Memory B cell (primary cell): Measurements from ENCODE around the gene KCND2.

Source experiments
- ATAC-seq: fragments of 150-1000 bp; cut with Tn5 transposase; 2 replicates; pipeline ENCODE4 v1.10.0; 2021; ENCODE audit warnings: low read depth, mild to moderate bottlenecking, moderate library complexity
- DNase-seq, 2 donors: peaks; one replicate each; pipeline ENCODE4 v3.0.0; 2022; ENCODE audit warnings: low spot score in 2 of 2
- H3K27ac Mint-ChIP-seq: one replicate; pipeline ENCODE4 v1.8.0; 2022; ENCODE audit warnings: mild to moderate bottlenecking, moderate library complexity, mixed read lengths
- H3K27me3 Mint-ChIP-seq: one replicate; pipeline ENCODE4 v1.8.0; 2022; ENCODE audit warnings: mixed read lengths
- H3K36me3 Mint-ChIP-seq: one replicate; pipeline ENCODE4 v1.8.0; 2022; ENCODE audit warnings: mild to moderate bottlenecking, mixed read lengths
- H3K4me1 Mint-ChIP-seq: one replicate; pipeline ENCODE4 v1.8.0; 2022; ENCODE audit warnings: mixed read lengths
- H3K4me3 Mint-ChIP-seq: one replicate; pipeline ENCODE4 v1.8.0; 2022; ENCODE audit warnings: mild to moderate bottlenecking, moderate library complexity, mixed read lengths
- H3K9me3 Mint-ChIP-seq: one replicate; pipeline ENCODE4 v1.8.0; 2022; ENCODE audit warnings: mixed read lengths

KCND2 gene

DNA sequence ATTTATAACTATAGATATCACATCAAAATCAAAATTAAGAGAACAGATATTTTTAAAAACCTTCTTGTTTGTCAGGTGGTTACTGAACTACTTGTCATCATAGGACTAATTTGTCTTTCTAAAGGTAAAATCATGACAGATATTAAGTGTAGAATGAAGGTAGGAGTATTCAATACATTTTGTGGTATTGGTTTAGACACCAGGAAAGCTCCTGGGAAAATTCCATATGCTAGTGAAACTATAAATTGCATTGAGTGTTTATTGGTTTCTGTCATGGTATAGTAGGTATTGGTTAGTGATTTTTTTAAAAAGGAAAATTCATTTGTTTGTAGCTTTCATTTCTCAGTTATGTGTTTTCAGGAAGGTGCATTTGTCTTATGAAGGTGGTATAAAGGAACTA lies 132.7 kb downstream of the KCND2 start:
- H3K9me3 Mint-ChIP-seq, result peaks cover 6% of the 10 kb centered on the region
- H3K36me3 Mint-ChIP-seq, result no peaks in the 10 kb centered on the region
- H3K27ac Mint-ChIP-seq, result no peak overlapping the region
- no peaks in the 10 kb centered on the region for H3K4me1 Mint-ChIP-seq
- no peak overlapping the region for H3K4me3 Mint-ChIP-seq
- ATAC-seq, result no peak
- H3K27me3 Mint-ChIP-seq, result no peaks in the 10 kb centered on the region
- no peak for DNase-seq

DNA sequence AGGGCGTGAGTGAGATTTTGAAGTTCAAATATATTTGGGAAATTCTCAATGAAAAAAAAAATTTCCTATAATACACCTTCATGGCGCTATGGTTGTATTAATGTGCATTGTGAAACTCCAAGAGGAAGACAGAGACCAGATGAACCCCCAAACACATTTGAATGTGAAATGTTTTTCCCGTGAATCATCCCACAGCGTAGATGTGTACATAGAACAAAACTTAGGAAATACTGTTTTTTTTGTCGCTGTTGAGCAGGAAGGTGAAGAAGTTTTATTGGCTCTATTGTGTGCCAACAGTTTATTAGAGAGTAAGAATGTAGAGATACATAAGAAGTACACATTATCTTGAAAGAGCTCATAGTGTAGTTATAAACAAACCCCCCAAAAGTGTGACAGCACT lies 134.0 kb downstream of the KCND2 start:
- Mint-ChIP-seq H3K27ac (no peak overlapping the region), H3K4me1 (no peaks in the 10 kb centered on the region), H3K4me3 (no peak overlapping the region), H3K36me3 (no peaks in the 10 kb centered on the region), H3K9me3 (peaks cover 6% of the 10 kb centered on the region), H3K27me3 (no peaks in the 10 kb centered on the region)
- DNase-seq (no peak), ATAC-seq (no peak)

DNA sequence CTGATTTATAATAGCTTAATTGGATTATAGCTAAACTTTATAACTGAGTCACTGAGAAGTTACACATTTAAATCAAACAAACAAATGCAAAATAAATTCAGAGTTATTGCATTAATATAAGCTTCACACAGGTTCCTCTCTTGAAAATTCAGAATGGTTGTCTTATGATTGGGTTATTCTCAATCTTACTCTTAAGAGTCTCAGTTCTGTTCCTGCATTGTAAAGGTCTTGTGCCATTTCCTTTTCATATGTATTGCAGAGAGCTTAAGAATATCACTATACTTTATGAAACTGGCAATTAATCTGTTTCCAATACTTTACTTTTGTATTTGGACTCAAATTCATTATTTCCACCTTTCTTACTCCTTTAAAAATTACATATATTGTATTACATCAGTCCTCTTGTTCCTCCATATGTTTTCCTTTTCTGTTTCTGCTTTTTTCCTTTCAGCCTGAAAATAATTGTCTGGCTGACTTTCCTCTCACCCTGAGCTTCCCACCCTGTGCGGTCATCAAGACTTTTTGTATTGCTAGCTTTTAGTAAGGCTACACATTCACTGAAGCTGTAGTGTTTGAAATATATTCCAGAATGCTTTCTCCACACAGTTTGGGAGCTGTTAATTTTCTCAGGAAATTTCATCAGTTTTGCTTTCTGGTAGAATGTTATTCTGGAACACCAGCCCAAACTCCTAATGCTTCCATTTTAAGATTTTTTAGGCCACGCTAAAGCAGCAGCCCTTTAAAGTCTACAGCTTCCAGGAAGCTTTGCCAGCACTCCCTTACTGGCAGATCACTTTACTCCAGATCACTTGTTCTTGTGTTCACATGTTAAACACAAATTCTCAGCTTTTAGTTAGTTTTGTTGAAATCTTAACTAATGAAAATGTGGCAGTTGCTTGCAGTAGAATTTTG lies 139.4 kb downstream of the KCND2 start:
- Mint-ChIP-seq H3K27ac (no peak overlapping the region), H3K4me3 (no peak overlapping the region), H3K27me3 (no peaks in the 10 kb centered on the region), H3K36me3 (no peaks in the 10 kb centered on the region), H3K4me1 (no peaks in the 10 kb centered on the region), H3K9me3 (peaks cover 5% of the 10 kb centered on the region)
- no peak for ATAC-seq
- DNase-seq, result no peak

DNA sequence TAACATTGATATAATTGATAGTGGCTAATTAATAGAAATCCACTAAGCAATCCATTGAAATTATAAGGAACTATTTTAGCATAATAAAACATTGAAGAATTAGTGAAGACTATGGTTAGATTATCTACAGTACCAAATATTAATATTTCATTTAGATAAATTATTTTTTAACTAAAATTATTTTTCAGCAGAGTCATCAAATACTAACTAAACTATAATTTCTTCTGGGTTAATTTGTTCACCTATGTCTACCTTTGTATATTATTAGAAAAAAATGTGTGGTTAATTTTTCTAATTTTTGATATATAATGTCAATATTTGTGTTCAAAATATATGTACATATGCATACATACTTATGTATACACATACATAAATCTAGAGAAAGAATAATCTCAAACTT lies 140.2 kb downstream of the KCND2 start:
- H3K4me1 Mint-ChIP-seq, result no peaks in the 10 kb centered on the region
- no peak for DNase-seq
- no peak for ATAC-seq
- H3K27me3 Mint-ChIP-seq, result no peaks in the 10 kb centered on the region
- H3K9me3 Mint-ChIP-seq, result no peaks in the 10 kb centered on the region
- no peak overlapping the region for H3K4me3 Mint-ChIP-seq
- H3K27ac Mint-ChIP-seq, result no peak overlapping the region
- H3K36me3 Mint-ChIP-seq, result no peaks in the 10 kb centered on the region

DNA sequence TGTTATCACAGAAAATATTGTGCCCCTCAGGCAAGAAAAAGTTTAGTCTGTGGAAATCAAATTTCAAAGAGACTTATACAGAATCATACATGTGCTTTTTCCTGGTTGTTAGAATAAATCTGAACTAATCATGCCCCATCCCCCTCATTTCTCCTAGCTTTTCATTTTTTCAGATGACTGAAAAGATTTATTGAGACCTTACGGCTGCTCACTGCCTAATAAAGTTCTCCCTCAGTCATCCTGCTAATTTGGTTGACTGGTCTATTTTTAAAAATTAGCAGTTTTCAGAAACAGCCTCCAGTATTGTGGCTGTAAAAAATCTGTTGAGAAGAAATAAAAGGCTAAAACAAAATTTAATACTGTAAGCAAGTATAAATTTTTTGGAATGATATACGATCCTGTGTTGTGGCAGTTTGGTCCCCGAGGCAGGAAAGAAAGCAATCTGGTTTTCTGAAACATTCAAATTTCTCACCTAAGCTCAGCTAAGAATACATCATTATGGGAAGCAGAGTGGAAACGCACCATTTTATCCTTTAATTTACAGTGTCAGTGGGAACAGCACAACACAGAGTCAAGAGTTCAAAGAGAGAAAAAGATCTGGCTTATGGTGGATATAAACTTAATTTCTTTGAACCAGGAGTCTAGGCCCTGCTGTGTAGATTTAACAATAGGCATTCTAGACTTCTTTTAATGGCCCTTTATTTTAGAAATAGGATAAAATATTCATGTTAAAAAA lies 144.4 kb downstream of the KCND2 start:
- DNase-seq, result no peak
- H3K36me3 Mint-ChIP-seq, result no peaks in the 10 kb centered on the region
- no peaks in the 10 kb centered on the region for H3K4me1 Mint-ChIP-seq
- H3K27ac Mint-ChIP-seq, result no peak overlapping the region
- no peak overlapping the region for H3K4me3 Mint-ChIP-seq
- no peaks in the 10 kb centered on the region for H3K9me3 Mint-ChIP-seq
- H3K27me3 Mint-ChIP-seq, result no peaks in the 10 kb centered on the region
- ATAC-seq, result no peak

DNA sequence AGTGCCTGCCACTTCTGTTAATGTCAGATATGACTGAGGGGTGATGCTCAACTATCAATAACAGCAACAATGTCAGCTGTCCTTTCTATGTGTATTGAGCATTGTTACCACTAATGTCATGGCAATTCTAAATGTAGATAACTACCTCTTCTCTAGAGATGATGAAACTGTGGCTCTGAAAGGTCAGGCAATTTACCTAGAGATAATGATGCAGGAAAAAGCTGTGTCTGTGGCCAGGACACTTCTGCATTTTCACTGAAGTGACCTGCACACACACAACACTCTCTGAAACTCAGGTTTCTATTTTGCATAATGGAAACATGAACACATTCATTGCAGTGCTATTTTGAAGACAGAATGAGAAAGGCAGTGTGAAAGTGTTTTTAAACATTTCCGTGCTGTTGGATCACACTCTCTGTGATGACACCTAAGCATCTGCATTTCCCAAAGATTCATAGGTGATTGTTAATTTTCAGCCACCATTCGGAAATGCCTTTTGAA lies 148.2 kb downstream of the KCND2 start:
- Mint-ChIP-seq H3K4me3 (no peak overlapping the region), H3K9me3 (no peaks in the 10 kb centered on the region), H3K27me3 (no peaks in the 10 kb centered on the region), H3K4me1 (no peaks in the 10 kb centered on the region), H3K36me3 (no peaks in the 10 kb centered on the region), H3K27ac (no peak overlapping the region)
- no peak for ATAC-seq
- DNase-seq, result no peak

DNA sequence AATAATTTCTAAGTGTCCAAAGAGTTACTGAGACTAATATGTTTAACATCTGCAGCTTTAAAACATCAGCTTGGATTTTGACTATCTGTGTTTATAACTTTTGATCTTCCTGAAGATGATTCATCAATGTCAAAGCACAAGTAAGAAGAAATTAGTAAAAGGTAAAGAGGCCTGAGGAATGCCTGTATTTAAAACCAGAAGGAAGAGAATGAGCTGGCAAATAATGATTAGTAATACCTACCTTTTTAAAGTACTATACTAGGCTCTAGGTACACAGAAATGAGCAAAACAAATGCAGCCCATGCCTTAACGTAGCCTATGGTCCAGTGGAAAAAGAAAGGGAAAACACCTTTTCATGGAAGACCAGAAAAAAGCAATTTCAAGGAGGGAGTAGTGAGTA lies 158.0 kb downstream of the KCND2 start:
- Mint-ChIP-seq H3K9me3 (peaks cover 3% of the 10 kb centered on the region), H3K36me3 (no peaks in the 10 kb centered on the region), H3K4me1 (no peaks in the 10 kb centered on the region), H3K4me3 (no peak overlapping the region), H3K27ac (no peak overlapping the region), H3K27me3 (no peaks in the 10 kb centered on the region)
- ATAC-seq, result no peak
- no peak for DNase-seq

DNA sequence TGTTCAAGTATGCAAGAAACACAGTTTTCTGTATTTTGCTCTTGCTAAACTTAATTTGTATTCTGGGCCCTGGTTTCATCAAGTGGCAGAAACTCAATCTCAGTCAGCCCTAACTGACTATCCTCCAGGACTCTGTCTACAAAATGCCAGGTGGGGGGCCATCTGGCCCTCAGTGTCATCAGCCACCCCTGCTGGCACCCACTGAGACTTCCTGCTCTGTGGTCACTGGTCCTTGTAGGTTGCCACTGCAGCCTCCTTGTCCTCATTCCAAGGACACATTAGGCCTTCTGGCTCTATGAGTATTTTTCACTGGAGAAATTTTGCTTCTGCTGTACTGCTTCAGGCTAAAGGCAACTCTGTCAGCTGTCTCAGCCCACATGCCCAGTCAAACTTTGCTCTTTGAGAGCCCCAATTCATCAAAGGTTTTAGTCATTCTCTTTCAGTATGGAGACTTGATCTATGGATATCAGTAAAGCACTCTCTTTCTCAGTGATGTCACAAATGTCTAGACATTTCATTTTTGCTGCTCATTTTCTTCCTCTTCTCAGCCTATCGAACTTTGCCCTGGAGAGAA lies 163.6 kb downstream of the KCND2 start:
- peaks cover 3% of the 10 kb centered on the region for H3K9me3 Mint-ChIP-seq
- H3K27me3 Mint-ChIP-seq, result no peaks in the 10 kb centered on the region
- H3K36me3 Mint-ChIP-seq, result no peaks in the 10 kb centered on the region
- ATAC-seq (no peak), DNase-seq (no peak)
- H3K4me3 Mint-ChIP-seq, result no peak overlapping the region
- no peaks in the 10 kb centered on the region for H3K4me1 Mint-ChIP-seq
- no peak overlapping the region for H3K27ac Mint-ChIP-seq

DNA sequence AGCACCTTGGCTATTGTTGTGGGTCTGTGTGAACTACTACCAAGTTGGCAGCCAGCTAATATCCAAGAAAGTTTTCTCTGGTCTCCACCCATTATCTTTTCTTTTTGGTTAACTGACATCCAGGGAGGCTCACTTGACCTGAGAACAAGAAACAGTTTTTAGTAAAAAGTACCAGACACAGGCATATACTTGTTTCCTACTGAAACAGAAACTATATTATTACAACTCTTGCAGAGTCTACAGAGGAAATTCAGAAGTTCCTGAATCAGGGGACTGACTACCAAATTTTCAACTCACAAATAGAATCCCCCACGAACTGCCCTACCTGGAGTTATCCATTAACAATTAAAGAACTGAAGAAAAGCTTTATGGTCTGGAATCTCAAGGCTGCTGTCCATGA lies 168.9 kb downstream of the KCND2 start:
- Mint-ChIP-seq H3K27me3 (no peaks in the 10 kb centered on the region), H3K36me3 (no peaks in the 10 kb centered on the region), H3K4me3 (no peak overlapping the region), H3K4me1 (no peaks in the 10 kb centered on the region), H3K9me3 (peaks cover 1% of the 10 kb centered on the region), H3K27ac (no peak overlapping the region)
- DNase-seq, result no peak
- ATAC-seq, result no peak

DNA sequence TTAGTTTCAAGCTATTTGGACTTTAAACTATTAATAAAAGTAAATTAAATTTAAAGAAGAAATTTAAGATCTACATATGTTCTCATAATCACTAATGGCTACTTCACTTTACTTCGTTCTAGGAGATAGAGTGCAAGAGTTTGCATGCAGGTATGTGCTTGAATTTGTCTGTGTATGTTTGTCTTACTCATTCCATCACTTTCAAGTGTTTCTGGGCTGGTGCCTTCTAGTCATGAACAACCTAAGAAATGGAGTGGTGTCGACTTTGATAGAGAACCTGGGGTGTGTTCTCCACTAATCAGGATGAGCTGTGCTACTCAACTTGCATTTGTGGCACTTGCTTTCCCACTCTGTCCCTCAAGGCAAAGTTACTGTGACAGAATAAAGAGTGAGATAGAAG lies 169.9 kb downstream of the KCND2 start:
- Mint-ChIP-seq H3K36me3 (no peaks in the 10 kb centered on the region), H3K27me3 (no peaks in the 10 kb centered on the region), H3K4me1 (no peaks in the 10 kb centered on the region), H3K9me3 (peaks cover 1% of the 10 kb centered on the region), H3K27ac (no peak overlapping the region), H3K4me3 (no peak overlapping the region)
- no peak for ATAC-seq
- no peak for DNase-seq

DNA sequence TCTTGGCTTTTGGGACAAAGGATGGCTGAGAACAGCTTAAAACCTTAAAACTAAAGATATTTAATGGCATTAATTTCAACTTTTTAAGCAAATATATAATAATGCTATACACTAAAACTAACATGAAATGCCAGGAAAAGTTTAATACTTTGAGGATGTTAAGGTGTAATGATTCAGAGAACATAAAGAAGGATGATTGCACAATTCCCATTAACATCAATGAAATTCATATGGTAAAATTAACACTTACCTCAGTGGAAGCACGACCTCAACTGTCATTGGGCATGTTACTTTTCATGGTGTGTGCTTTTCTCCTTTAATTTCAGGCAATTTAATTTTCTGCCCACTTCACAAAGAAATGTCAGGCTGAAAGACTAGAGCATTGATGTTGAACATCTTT lies 171.7 kb downstream of the KCND2 start:
- H3K9me3 Mint-ChIP-seq, result no peaks in the 10 kb centered on the region
- no peaks in the 10 kb centered on the region for H3K36me3 Mint-ChIP-seq
- no peak overlapping the region for H3K4me3 Mint-ChIP-seq
- H3K4me1 Mint-ChIP-seq, result no peaks in the 10 kb centered on the region
- DNase-seq (no peak), ATAC-seq (no peak)
- H3K27me3 Mint-ChIP-seq, result no peaks in the 10 kb centered on the region
- no peak overlapping the region for H3K27ac Mint-ChIP-seq

DNA sequence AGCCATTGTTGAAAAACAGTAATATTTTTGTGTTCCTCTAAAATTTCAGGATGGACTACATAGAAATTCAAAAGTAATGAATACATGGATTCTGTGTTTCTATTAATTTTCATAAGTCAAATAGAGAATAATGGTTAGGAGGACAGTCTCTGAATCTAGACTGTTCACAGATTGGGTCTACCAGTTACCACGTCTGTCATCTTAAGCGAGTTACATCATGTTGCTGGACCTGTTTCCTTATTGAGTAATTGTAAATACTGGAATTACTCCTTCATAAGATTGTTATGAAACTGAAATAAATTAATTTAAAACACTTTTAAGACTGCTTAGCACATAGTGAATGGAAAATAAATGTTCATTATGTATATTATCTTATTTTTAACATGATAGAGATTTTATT lies 172.3 kb downstream of the KCND2 start:
- no peak for DNase-seq
- Mint-ChIP-seq H3K36me3 (no peaks in the 10 kb centered on the region), H3K9me3 (no peaks in the 10 kb centered on the region)

DNA sequence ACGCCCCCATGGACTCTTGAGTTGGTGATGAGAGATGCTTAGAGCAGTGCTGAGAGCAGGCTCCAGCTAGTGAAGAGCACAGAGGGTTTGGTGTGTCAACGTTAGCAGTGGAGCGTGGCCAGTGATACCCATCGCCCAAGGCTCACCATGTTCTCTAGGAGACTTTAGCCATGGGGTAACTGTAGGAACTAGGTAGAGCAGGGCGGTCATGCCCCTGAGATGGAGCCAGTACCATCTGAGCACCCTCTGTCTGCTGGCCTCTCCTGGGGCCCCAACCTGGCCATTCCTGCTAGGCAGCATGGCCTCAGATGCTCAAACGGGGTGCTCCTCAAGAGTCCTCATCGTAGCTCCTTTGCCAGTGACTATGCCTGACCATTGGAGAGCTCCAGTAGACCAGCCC lies 179.7 kb downstream of the KCND2 start:
- Mint-ChIP-seq H3K4me1 (no peaks in the 10 kb centered on the region), H3K27me3 (no peaks in the 10 kb centered on the region), H3K9me3 (peaks cover 9% of the 10 kb centered on the region), H3K4me3 (no peak overlapping the region), H3K36me3 (no peaks in the 10 kb centered on the region), H3K27ac (no peak overlapping the region)
- ATAC-seq, result no peak
- no peak for DNase-seq

More for the DNA sequence above, 172.3 kb downstream of the KCND2 start:
- H3K4me3 Mint-ChIP-seq, result no peak overlapping the region
- H3K27ac Mint-ChIP-seq, result no peak overlapping the region
- no peaks in the 10 kb centered on the region for H3K27me3 Mint-ChIP-seq
- no peaks in the 10 kb centered on the region for H3K4me1 Mint-ChIP-seq
- no peak for ATAC-seq

DNA sequence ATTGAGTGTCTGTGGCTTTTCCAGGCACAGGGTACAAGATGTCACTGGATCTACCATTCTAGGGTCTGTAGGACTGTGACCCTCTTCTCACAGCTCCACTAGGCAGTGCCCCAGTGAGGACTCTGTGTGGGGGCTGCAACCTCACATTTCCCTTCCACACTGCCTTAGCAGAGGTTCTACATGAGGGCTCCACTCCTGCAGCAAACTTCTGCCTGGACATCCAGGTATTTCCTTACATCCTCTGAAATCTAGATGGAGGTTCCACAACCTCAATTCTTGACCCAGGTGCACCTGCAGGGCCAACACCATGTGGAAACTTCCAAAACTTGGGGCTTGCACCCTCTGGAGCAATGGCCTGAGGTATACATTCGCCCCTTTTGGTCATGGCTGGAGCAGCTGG lies 183.7 kb downstream of the KCND2 start:
- Mint-ChIP-seq H3K4me3 (no peak overlapping the region), H3K36me3 (no peaks in the 10 kb centered on the region), H3K4me1 (no peaks in the 10 kb centered on the region), H3K27ac (no peak overlapping the region), H3K27me3 (no peaks in the 10 kb centered on the region), H3K9me3 (peaks cover 12% of the 10 kb centered on the region)
- DNase-seq (no peak), ATAC-seq (no peak)
